Measurements from ENCODE around the gene GSPT1. TPM values are rescaled to one million over a fixed set of nuclear protein-coding genes. Genes with fewer than 3 reads are reported as not detected.

The GSPT1 gene
- total RNA-seq, 2 experiments from 2014 or later, result 257 to 269 TPM

GRCh38 chr16:11914210-11915113, 1.3 kb downstream of the GSPT1 start:
- H3K27me3 Mint-ChIP-seq, result no peaks in the 10 kb centered on the region
- intact Hi-C loops (cut with DNase I, micrococcal nuclease), result loop anchor here (1.0 to 10.0 kb wide), 5 partner anchors 42 to 972 kb away; partner anchors contain the start of genes CLEC16A (in 1 of the 2), DEXI (in 1 of the 2), RSL1D1 (in 1 of the 2) and SOCS1 (in 1 of the 2)
- H3K36me3 Mint-ChIP-seq (ENCODE audit: low read depth), result peaks cover 42% of the 10 kb centered on the region
- peaks cover 47% of the 10 kb centered on the region for H3K4me1 Mint-ChIP-seq (ENCODE audit: low read depth)
- DNase-seq (peak in 9 of 14 experiments; percentile 5 to 72 (median 39)), ATAC-seq (ENCODE audit: poor library complexity) (peak; percentile 35)
- Histone ChIP-seq H3K27ac (ENCODE audit: low read depth in 1 of 2, low read length in 2 of 2) (peak overlapping the region; percentile 58 to 60), H3K27me3 (ENCODE audit: control insufficient read depth in 1 of 2, insufficient read depth in 2 of 2, low read length in 2 of 2) (no peaks in the 10 kb centered on the region), H3K36me3 (ENCODE audit: insufficient read depth, low read length) (no peaks in the 10 kb centered on the region), H3K4me1 (ENCODE audit: insufficient read depth, low read length) (peaks cover 40% of the 10 kb centered on the region), H3K4me3 (ENCODE audit: low read length) (peak overlapping the region; percentile 82), H3K9me3 (ENCODE audit: control insufficient read depth in 1 of 2, insufficient read depth in 1 of 2, low read length in 2 of 2) (no peaks in the 10 kb centered on the region)
- TF ChIP-seq CTCF (IDR thresholded peaks at IDR 0.05), result no peak
- CTCF ChIA-PET, result interaction anchor here (0.7 kb wide), 1 partner anchor 15 kb away, joined by 3 read pairs; no protein-coding TSS in a partner anchor
- peak overlapping the region; percentile 97 for H3K27ac Mint-ChIP-seq
- no peaks in the 10 kb centered on the region for H3K9me3 Mint-ChIP-seq
- H3K4me3 Mint-ChIP-seq, result peak overlapping the region; percentile 93
- POLR2A ChIA-PET, result interaction anchor here (1.1 to 1.6 kb wide), 2 partner anchors 117 to 172 kb away, joined by 5 to 10 read pairs; partner anchors contain the start of genes TXNDC11 and ZC3H7A

DNA sequence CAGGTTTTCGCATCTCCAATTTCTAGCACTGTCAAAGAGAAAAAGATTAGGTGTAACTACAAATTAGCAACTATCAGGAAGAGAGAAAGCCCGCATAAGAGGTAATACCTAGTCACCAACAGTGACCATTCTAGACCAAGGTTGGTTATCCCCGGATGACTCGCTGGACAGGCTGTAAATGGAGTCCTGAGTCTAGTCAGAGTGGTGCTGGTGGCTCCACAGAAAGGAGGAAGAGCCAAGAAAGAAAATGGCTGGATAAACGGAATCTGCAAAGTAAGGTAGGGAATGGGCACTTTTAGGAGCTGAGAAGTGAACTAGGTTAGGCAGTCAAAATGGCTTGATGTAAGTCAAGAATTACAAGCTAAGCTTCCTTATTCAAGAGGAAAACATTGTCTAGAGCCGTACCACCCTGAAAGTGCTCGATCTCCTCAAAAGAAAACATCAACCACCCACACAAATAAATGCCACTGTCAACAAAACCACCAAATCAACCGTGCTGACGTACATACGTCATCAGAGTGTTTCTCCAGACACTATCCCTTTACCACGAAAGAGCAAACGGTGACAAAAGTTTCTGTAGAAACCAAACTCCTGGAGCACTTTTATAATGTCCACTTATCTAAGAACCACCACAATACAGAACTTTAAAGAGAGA, 2.2 kb downstream of the GSPT1 start:
- no peaks in the 10 kb centered on the region for H3K27me3 Mint-ChIP-seq
- no peaks in the 10 kb centered on the region for H3K9me3 Mint-ChIP-seq
- Histone ChIP-seq H3K9me3 (ENCODE audit: control insufficient read depth in 1 of 2, insufficient read depth in 1 of 2, low read length in 2 of 2) (no peaks in the 10 kb centered on the region), H3K27me3 (ENCODE audit: control insufficient read depth in 1 of 2, insufficient read depth in 2 of 2, low read length in 2 of 2) (no peaks in the 10 kb centered on the region), H3K4me3 (ENCODE audit: low read length) (peak overlapping the region; percentile 82), H3K27ac (ENCODE audit: low read depth in 1 of 2, low read length in 2 of 2) (peak overlapping the region; percentile 58 to 60), H3K4me1 (ENCODE audit: insufficient read depth, low read length) (peaks cover 40% of the 10 kb centered on the region), H3K36me3 (ENCODE audit: insufficient read depth, low read length) (no peaks in the 10 kb centered on the region)
- no peak for TF ChIP-seq CTCF (IDR thresholded peaks at IDR 0.05)
- POLR2A ChIA-PET, result interaction anchor here (1.1 to 1.6 kb wide), 2 partner anchors 116 to 171 kb away, joined by 5 to 10 read pairs; partner anchors contain the start of genes TXNDC11 and ZC3H7A
- peak in 7 of 14 experiments; percentile 9 to 87 (median 57) for DNase-seq
- peak overlapping the region; percentile 97 for H3K27ac Mint-ChIP-seq
- H3K36me3 Mint-ChIP-seq (ENCODE audit: low read depth), result peaks cover 49% of the 10 kb centered on the region
- ATAC-seq (ENCODE audit: poor library complexity), result peak; percentile 39
- peak overlapping the region; percentile 93 for H3K4me3 Mint-ChIP-seq
- H3K4me1 Mint-ChIP-seq (ENCODE audit: low read depth), result peaks cover 54% of the 10 kb centered on the region
- intact Hi-C loops (cut with DNase I, micrococcal nuclease), result loop anchor here (1.0 to 10.0 kb wide), 4 partner anchors 17 to 659 kb away; partner anchors contain the start of genes RSL1D1 (in 1 of the 2) and SOCS1 (in 1 of the 2)
- CTCF ChIA-PET, result interaction anchor here (0.7 kb wide), 1 partner anchor 14 kb away, joined by 3 read pairs; no protein-coding TSS in a partner anchor
